Osteocyte (in vitro differentiated cells): Measurements from ENCODE around the gene ZNF337. TPM values are rescaled to one million over a fixed set of nuclear protein-coding genes. Genes with fewer than 3 reads are reported as not detected.

Experiments
- DNase-seq: peaks from one replicate; pipeline ENCODE4 v3.0.0; 2021; ENCODE audit warnings: mixed read lengths; ENCODE audit not compliant: unreplicated experiment; ENCODE audit errors: extremely low spot score
- H3K27ac Mint-ChIP-seq: one replicate; pipeline ENCODE4 v1.8.0; 2021; ENCODE audit warnings: mild to moderate bottlenecking, mixed read lengths; ENCODE audit not compliant: unreplicated experiment
- H3K27me3 Mint-ChIP-seq: one replicate; pipeline ENCODE4 v1.8.0; 2021; ENCODE audit warnings: mixed read lengths; ENCODE audit not compliant: unreplicated experiment
- H3K36me3 Mint-ChIP-seq: one replicate; pipeline ENCODE4 v1.8.0; 2021; ENCODE audit warnings: mixed read lengths; ENCODE audit not compliant: unreplicated experiment
- H3K4me1 Mint-ChIP-seq: one replicate; pipeline ENCODE4 v1.8.0; 2021; ENCODE audit warnings: mixed read lengths; ENCODE audit not compliant: unreplicated experiment
- H3K4me3 Mint-ChIP-seq: one replicate; pipeline ENCODE4 v1.8.0; 2021; ENCODE audit warnings: mild to moderate bottlenecking, moderate library complexity, mixed read lengths; ENCODE audit not compliant: unreplicated experiment
- H3K9me3 Mint-ChIP-seq: one replicate; pipeline ENCODE4 v1.8.0; 2021; ENCODE audit warnings: mixed read lengths; ENCODE audit not compliant: unreplicated experiment
- CTCF ChIP-seq: fragments of 200-600 bp; sonication (generic); IDR thresholded peaks from 2 replicates; pipeline ENCODE4 v1.5.0; 2021; ENCODE audit warnings: antibody characterized with exemption, mild to moderate bottlenecking, moderate library complexity
- total RNA-seq: library from RNA; stranded (reverse); gene quantifications from 2 replicates; pipeline ENCODE4 v1.2.1, GENCODE V29; 2021

The ZNF337 gene
- total RNA-seq, 1 donor from 2014 or later: 12.7 TPM

- TF ChIP-seq CTCF: no peak
- Mint-ChIP-seq H3K27ac (peak overlapping the region; percentile 73), H3K27me3 (peaks cover 2% of the 10 kb centered on the region), H3K36me3 (peaks cover 26% of the 10 kb centered on the region), H3K9me3 (peaks cover 18% of the 10 kb centered on the region), H3K4me1 (peaks cover 11% of the 10 kb centered on the region), H3K4me3 (peak overlapping the region; percentile 93)
- DNase-seq: no peak
Measured at GRCh38 chr20:25695532-25696370, 902 bp downstream of the ZNF337 start.

GRCh38 chr20:25692499-25692898 is 4.2 kb downstream of the ZNF337 start:
- Mint-ChIP-seq H3K27me3 (no peaks in the 10 kb centered on the region), H3K4me1 (peaks cover 8% of the 10 kb centered on the region), H3K4me3 (no peak overlapping the region), H3K36me3 (peaks cover 18% of the 10 kb centered on the region), H3K27ac (no peak overlapping the region), H3K9me3 (no peaks in the 10 kb centered on the region)
- no peak for TF ChIP-seq CTCF
- no peak for DNase-seq

- no peak overlapping the region for H3K27ac Mint-ChIP-seq
- peaks cover 3% of the 10 kb centered on the region for H3K4me1 Mint-ChIP-seq
- TF ChIP-seq CTCF: no peak
- H3K27me3 Mint-ChIP-seq: no peaks in the 10 kb centered on the region
- DNase-seq: no peak
- H3K4me3 Mint-ChIP-seq: no peak overlapping the region
- no peaks in the 10 kb centered on the region for H3K9me3 Mint-ChIP-seq
- peaks cover 21% of the 10 kb centered on the region for H3K36me3 Mint-ChIP-seq
Measured at GRCh38 chr20:25690427-25690826, 6.2 kb downstream of the ZNF337 start.

DNA sequence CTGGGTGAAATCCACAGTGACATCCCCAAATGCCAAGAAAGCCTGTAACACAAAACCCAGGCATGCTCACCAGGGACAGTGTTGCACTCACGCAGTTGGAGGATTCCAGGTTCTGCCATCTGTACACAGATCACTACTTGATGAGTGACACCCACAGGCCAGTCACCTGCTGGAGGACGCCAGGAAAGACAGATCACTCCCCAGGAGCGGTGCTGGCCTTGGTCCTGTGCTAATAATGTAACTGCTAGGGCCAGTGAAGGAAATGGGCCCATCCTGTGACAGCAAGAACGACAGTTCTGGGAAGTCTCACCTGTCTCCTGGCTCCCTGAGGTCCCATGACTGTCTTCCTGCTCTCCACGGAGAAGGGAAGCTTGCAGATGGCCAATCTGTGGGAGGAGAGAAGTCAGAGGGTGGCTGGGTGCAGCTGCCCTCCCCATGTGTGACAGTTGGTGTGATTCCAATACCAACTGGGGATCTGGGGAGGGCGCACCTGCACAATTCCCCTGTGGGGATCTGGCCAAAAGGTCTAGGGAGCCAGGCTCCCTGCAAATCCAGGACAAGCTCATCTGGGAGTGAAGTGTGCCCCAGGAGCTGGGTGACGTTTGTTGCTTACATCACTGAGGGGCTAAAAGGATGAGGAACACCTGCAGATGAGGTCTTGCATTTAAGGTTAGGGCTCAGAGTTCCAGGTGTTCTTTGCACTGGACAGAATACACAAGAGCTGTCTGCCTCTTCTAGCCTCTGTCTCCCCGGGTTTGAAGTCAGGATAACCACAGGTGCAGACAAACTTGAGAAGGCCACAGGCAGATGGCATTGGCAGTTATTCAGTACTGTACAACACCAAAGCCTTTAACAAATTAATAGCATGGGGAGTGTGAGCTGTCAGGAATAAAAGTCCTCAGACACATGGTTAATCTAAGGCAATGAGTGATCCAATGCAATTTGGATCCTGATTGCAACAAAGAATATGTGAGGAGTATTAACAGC is 10.3 kb downstream of the ZNF337 start:
- Mint-ChIP-seq H3K9me3 (peaks cover 5% of the 10 kb centered on the region), H3K27me3 (no peaks in the 10 kb centered on the region), H3K36me3 (peaks cover 35% of the 10 kb centered on the region), H3K4me1 (no peaks in the 10 kb centered on the region), H3K27ac (no peak overlapping the region), H3K4me3 (no peak overlapping the region)
- no peak for DNase-seq
- no peak for TF ChIP-seq CTCF
